MV-4-11 (cell line): ENCODE data around the gene SMIM14.

Experiments used
- DNase-seq: peaks from one replicate; lab custom pipeline; 2025; lab: John Stamatoyannopoulos, UW

Gene SMIM14

DNA sequence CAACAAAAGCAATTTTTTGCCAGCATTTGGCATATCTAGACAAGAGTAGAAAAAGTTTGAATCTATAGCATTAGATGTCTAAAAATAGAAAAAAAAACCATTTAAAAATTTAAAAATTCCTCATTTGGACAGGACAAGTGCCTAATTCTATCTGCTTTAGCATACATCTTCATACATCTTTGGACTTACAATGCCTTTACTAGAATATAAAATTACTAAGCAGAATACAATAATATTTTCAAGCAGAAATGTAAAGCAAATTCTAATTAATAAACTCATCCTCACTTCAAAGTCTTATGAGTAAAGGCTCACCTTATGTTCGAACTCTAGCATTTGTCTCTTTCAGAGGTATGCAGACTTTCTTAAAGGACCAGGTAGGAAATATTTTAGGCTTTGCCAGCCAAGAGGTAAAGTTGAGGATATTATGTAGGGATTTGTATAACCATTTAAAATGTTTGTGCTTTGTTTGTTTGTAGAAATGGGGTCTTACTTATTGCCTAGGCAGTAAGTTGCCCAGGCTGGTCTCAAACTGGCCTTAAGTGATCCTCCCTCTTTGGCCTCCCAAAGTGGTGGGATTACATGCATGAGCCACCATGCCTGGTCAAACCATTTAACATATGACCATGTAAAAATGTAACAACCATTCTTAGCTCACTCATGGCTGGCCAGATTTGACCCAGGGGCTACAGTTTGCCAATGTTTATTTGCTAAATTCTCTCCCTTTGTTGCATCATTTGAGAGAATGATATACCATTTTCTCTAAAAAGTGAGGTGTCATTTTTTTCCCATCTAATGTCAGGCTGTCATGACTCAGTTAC is 140.5 kb downstream of the SMIM14 start:
- no peak for DNase-seq
